Esophagus squamous epithelium (tissue), 5 donors: ENCODE data around the gene SMARCA4. TPM values are rescaled to one million over a fixed set of nuclear protein-coding genes. Genes with fewer than 3 reads are reported as not detected.

ENCODE experiments used
- DNase-seq: peaks from one replicate; lab custom pipeline; 2025; lab: John Stamatoyannopoulos, UW
- H3K27ac ChIP-seq, 4 donors: fragments of 200-600 bp; sonication (generic); one replicate each; pipeline ENCODE4 v1.5.1; 2016 to 2019; ENCODE audit warnings: mild to moderate bottlenecking in 1 of 4
- H3K27me3 ChIP-seq, 4 donors: fragments of 200-600 bp; sonication (generic); 1 replicate in 3 of 4; 2 replicates in 1 of 4; pipeline versions ENCODE4 v1.5.1 to v1.6.0; 2017 to 2021; ENCODE audit warnings: antibody characterized with exemption in 1 of 4
- H3K36me3 ChIP-seq, 3 donors: fragments of 200-600 bp; sonication (generic); one replicate each; pipeline ENCODE4 v1.5.1; 2016 to 2019
- H3K4me1 ChIP-seq, 3 donors: fragments of 200-600 bp; sonication (generic); one replicate each; pipeline ENCODE4 v1.5.1; 2017 to 2019
- H3K4me3 ChIP-seq, 4 donors: fragments of 200-600 bp; sonication (generic); 1 replicate in 3 of 4; 2 replicates in 1 of 4; pipeline ENCODE4 v1.5.1; 2016 to 2019; ENCODE audit warnings: mild to moderate bottlenecking in 2 of 4, moderate library complexity in 1 of 4
- H3K9me3 ChIP-seq, 3 donors: fragments of 200-600 bp; sonication (generic); one replicate each; pipeline ENCODE4 v1.5.1; 2016 to 2019
- CTCF ChIP-seq, 6 experiments: fragments of 450-650 bp in 4 of 6; fragments of 200-600 bp in 2 of 6; sonication (generic) in 2 of 6; IDR thresholded peaks; one replicate each; pipeline ENCODE4 v1.5.1; 2016 to 2019; ENCODE audit warnings: antibody characterized with exemption in 6 of 6, mild to moderate bottlenecking in 4 of 6, moderate library complexity in 4 of 6
- POLR2A ChIP-seq, 4 donors: fragments of 450-650 bp; IDR thresholded peaks; one replicate each; pipeline ENCODE4 v1.6.1; 2017; ENCODE audit warnings: antibody characterized with exemption in 4 of 4, mild to moderate bottlenecking in 4 of 4, moderate library complexity in 3 of 4
- WGBS, 2 donors: methylation state at CpG; one replicate each; pipeline ENCODE4 v1.1.5; 2018; 5-methylcytosine and 5-hydroxymethylcytosine counted together
- intact Hi-C: fragments of 100-400 bp; cut with DNase I; formaldehyde crosslinking; loops from one replicate; pipeline ENCODE4 v1.15.0; 2022
- total RNA-seq, 4 donors: library from RNA; depleted of rRNA; stranded (reverse); fragments of >200 nt; gene quantifications; one replicate each; pipeline ENCODE4 v1.1.0, GENCODE V29; 2016
- donor health status: DM: yes; HTN: yes; CAD: no.

SMARCA4 gene
- total RNA-seq, 4 donors from 2014 or later: 62.8 to 142 (median 93.4) TPM

DNA sequence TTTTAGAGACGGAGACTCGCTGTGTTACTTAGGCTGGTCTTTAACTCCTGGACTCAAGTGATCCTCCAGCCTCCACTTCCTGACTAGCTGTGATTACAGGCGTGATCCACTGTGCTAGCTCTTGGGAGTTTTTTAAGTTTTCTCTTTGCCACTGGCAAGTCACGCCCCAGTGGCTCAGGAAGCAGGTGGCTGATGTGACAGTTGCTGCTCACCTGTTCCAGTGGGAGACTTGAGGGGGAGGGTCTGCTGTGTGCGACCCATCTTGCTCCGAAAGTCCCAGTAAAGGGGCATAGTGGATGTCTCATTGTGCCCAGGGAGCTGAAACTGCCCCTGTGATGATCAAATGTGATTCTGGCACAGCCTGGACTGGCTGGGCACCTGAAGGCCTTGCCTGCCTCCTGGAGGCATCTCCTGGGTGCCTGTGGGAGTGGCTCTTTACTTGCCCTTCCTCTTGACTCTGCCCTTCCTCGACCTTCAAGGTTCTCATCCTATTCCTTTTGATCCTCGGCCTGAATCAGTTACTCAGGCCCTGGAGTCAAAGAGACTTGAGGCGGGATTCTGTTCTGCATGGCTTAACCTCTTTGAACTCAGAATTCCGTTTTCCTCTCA is 7.8 kb downstream of the SMARCA4 start:
- Histone ChIP-seq H3K36me3 (no peaks in the 10 kb centered on the region), H3K27ac (peak overlapping the region in 3 of 4 donors; percentile 15 to 61 (median 40)), H3K4me1 (peaks cover 8 to 55% (median 13%) of the 10 kb centered on the region in 3 donors), H3K27me3 (no peaks in the 10 kb centered on the region), H3K4me3 (no peak overlapping the region), H3K9me3 (no peaks in the 10 kb centered on the region)
- intact Hi-C loops: no loop called here
- 47 to 68% methylated on average over 8 to 9 of the region's 10 CpGs for WGBS, 2 donors
- DNase-seq: no peak
- TF ChIP-seq CTCF (IDR thresholded peaks at IDR 0.05): peak in 3 of 6 experiments; percentile 13 to 34 (median 20)
- no peak for TF ChIP-seq POLR2A (IDR thresholded peaks at IDR 0.05)

DNA sequence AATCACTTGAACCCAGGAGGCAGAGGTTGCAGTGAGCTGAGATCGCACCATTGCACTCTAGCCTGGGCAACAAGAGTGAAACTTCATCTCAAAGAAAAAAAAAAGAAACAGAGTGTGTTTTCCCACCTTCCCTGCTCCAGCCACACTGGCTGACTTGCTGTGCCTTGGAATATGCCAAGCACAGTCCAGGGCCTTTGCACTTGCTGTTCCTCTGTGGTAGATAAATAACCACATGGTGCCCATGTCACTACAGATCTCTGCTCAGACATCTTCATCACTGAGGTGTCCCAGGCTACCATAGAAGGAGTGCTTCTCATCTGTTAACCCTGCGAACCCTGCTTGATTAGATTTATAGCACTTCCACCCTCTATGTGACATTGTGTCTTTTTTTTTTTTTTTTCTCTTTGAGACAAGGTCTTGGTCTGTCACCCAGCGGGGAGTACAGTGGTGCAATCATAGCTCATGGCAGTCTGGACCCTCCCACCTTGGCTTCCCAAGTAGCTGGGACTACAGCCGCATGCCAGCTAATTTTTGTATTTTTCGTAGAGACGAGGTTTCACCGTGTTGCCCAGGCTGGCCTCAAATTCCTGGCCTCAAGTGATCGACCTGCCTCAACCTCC is 10.4 kb downstream of the SMARCA4 start:
- no peak overlapping the region for H3K27ac ChIP-seq
- H3K36me3 ChIP-seq: no peaks in the 10 kb centered on the region
- H3K27me3 ChIP-seq: no peaks in the 10 kb centered on the region
- H3K4me3 ChIP-seq: no peak overlapping the region
- 86 to 91% methylated on average over 8 of the region's 8 CpGs for WGBS, 2 donors
- peaks cover 11 to 47% (median 23%) of the 10 kb centered on the region in 3 donors for H3K4me1 ChIP-seq
- intact Hi-C loops: no loop called here
- no peaks in the 10 kb centered on the region for H3K9me3 ChIP-seq
- no peak for TF ChIP-seq POLR2A (IDR thresholded peaks at IDR 0.05)
- TF ChIP-seq CTCF (IDR thresholded peaks at IDR 0.05): no peak
- DNase-seq: no peak

GRCh38 chr19:10975374-10976130 is 14.7 kb downstream of the SMARCA4 start:
- Histone ChIP-seq H3K9me3 (no peaks in the 10 kb centered on the region), H3K36me3 (no peaks in the 10 kb centered on the region), H3K4me3 (peak overlapping the region in 1 of 4 donors; percentile 39), H3K4me1 (peaks cover 16 to 44% (median 27%) of the 10 kb centered on the region in 3 donors), H3K27me3 (no peaks in the 10 kb centered on the region), H3K27ac (peak overlapping the region in 3 of 4 donors; percentile 56 to 67 (median 60))
- DNase-seq: no peak
- intact Hi-C loops: no loop called here
- 62 to 68% methylated on average over 17 to 19 of the region's 19 CpGs for WGBS, 2 donors
- TF ChIP-seq POLR2A (IDR thresholded peaks at IDR 0.05): no peak
- no peak for TF ChIP-seq CTCF (IDR thresholded peaks at IDR 0.05)

DNA sequence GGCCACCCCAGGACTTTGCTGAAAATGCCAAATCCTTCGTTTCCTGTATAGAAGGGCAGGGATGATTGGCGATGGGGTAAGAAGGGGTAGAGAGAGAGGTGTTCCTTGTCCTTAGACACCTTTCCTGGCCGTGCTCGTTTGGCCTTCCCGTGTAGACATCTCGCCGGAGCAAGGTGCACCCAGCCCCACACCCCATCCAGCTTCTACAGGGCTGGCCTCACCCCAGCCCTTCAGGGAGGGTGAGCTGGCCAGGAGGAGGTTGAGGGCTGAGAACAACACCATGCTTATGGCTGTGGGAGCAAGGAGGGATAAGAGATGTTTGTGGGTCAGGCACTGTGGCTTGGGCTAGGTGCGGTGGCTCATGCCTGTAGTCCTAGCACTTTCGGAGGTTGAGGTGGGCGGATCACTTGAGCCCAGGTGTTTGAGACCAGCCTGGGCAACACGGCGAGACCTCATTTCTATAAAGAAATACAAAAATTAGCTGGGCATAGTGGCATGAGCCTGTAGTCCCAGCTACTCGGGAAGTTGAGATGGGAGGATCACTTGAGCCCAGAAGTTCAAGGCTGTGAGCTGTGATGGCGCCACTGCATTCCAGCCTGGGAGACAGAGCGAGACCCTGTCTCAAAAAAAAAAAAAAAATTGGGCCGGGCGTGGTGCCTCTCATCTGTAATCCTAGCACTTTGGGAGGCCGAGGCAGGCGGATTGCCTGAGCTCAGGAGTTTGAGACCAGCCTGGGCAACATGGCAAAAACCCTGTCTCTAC is 15.5 kb downstream of the SMARCA4 start:
- DNase-seq: no peak
- Histone ChIP-seq H3K36me3 (peaks cover 0 to 6% (median 0%) of the 10 kb centered on the region in 3 donors), H3K4me1 (peaks cover 16 to 52% (median 27%) of the 10 kb centered on the region in 3 donors), H3K9me3 (no peaks in the 10 kb centered on the region), H3K4me3 (peak overlapping the region in 1 of 4 donors; percentile 39), H3K27me3 (no peaks in the 10 kb centered on the region), H3K27ac (peak overlapping the region in 3 of 4 donors; percentile 56 to 67 (median 60))
- intact Hi-C loops: no loop called here
- 69 to 75% methylated on average over 9 to 12 of the region's 19 CpGs for WGBS, 2 donors
- TF ChIP-seq CTCF (IDR thresholded peaks at IDR 0.05): no peak
- TF ChIP-seq POLR2A (IDR thresholded peaks at IDR 0.05): no peak
